Measurements from ENCODE around the gene PNPO.
"Not testable (repeated sequence)": the region's sequence is repeated elsewhere in the genome, so short reads cannot be mapped to it uniquely, and the experiment has no call there.

The PNPO gene

DNA sequence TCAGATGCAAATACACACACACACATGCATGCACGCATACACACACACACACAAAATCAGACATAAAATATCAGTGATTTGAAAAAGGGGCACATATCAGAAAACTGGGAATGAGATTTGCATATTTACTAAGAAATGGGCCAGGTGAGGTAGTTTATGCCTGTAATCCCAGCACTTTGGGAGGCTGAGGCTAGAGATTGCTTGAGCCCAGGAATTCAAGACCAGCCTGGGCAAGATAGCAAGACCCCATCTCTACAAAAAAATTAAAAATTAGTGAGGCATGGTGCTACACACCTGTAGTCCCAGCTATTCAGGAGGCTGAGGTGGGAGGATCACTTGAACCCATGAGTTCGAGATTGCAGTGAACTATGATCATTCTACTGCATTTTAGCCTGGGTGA lies 22.4 kb upstream of the PNPO start:
- WGBS, 2 experiments (ENCODE audit: insufficient coverage in 2 of 2) = 100% methylated on average over 1 of the region's 2 CpGs; no CpG with 5 or more reads in 1 of the 2 experiments
- H3K4me3 ChIP-seq (ENCODE audit: extremely low read depth, insufficient read depth, low read length, poor library complexity, severe bottlenecking) = no peak overlapping the region
- H3K36me3 ChIP-seq (ENCODE audit: control insufficient read depth, insufficient read depth, low read length) = peaks cover 46% of the 10 kb centered on the region
- H3K9me3 ChIP-seq (ENCODE audit: control insufficient read depth, low read length) = no peaks in the 10 kb centered on the region
- H3K27ac ChIP-seq (ENCODE audit: low read depth, low read length, severe bottlenecking) = no peak overlapping the region
- no peaks in the 10 kb centered on the region for H3K4me1 ChIP-seq (ENCODE audit: control insufficient read depth, insufficient read depth, low read length, poor library complexity, severe bottlenecking)

- H3K4me3 ChIP-seq (ENCODE audit: extremely low read depth, insufficient read depth, low read length, poor library complexity, severe bottlenecking); H3K4me1 ChIP-seq (ENCODE audit: control insufficient read depth, insufficient read depth, low read length, poor library complexity, severe bottlenecking); H3K9me3 ChIP-seq (ENCODE audit: control insufficient read depth, low read length); H3K27ac ChIP-seq (ENCODE audit: low read depth, low read length, severe bottlenecking): not testable (repeated sequence)
- H3K36me3 ChIP-seq (ENCODE audit: control insufficient read depth, insufficient read depth, low read length) = peaks cover 53% of the 10 kb centered on the region
- 91 to 94% methylated on average over 9 of the region's 14 CpGs for WGBS, 2 experiments (ENCODE audit: insufficient coverage in 2 of 2)
These were observed 21.5 kb upstream of the PNPO start for GRCh38 chr17:47919889-47920288.

DNA sequence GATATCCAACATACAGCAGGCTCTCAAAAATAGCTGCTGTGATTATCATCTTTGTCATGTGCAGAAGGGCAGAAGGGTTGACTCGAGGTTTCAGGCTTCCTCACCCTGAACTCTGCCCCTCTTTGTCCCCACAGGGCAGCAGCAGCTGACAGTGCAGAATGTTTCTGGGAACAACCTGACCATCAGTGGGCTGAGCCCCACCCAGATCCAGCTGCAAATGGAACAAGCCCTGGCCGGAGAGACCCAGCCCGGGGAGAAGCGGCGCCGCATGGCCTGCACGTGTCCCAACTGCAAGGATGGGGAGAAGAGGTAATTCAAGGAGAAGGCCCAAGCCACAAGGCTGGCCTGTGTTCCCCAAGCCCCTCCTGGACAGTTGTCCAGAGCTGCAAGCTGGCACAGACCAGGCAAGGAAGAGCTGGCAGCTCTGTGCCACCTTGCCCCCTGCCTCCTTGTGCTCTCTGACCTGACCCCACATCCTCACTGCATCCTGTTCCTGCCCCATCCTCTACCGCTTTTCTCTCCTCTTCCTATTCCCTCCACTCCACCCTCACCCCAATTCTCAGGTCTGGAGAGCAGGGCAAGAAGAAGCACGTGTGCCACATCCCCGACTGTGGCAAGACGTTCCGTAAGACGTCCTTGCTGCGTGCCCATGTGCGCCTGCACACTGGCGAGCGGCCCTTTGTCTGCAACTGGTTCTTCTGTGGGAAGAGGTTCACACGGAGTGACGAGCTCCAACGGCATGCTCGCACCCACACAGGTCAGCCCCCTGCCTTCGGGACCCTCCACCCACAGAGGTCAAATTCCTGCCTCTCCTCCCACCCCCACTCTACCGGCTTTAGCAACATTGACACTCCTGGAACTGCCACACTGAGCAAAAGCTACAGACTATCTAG lies 16.3 kb upstream of the PNPO start:
- no peak overlapping the region for H3K4me3 ChIP-seq (ENCODE audit: extremely low read depth, insufficient read depth, low read length, poor library complexity, severe bottlenecking)
- no peaks in the 10 kb centered on the region for H3K9me3 ChIP-seq (ENCODE audit: control insufficient read depth, low read length)
- no peak overlapping the region for H3K27ac ChIP-seq (ENCODE audit: low read depth, low read length, severe bottlenecking)
- 94 to 95% methylated on average over 22 to 23 of the region's 23 CpGs for WGBS, 2 experiments (ENCODE audit: insufficient coverage in 2 of 2)
- peaks cover 57% of the 10 kb centered on the region for H3K36me3 ChIP-seq (ENCODE audit: control insufficient read depth, insufficient read depth, low read length)
- no peaks in the 10 kb centered on the region for H3K4me1 ChIP-seq (ENCODE audit: control insufficient read depth, insufficient read depth, low read length, poor library complexity, severe bottlenecking)

DNA sequence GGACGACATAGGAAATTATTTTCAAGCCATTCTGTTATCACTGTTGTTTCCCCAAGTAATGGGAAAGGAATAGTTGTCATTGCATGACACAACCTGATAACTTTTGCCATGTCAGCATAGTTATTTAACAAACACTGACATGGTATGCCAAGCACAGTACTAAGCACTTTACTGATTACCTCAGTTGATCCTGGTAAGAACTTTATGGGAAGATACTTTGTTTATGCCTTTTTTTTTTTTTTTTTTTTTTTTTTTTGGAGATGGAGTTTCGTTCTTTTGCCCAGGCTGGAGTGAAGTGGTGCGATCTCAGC lies 15.7 kb upstream of the PNPO start:
- Histone ChIP-seq H3K4me3 (ENCODE audit: extremely low read depth, insufficient read depth, low read length, poor library complexity, severe bottlenecking) (no peak overlapping the region), H3K36me3 (ENCODE audit: control insufficient read depth, insufficient read depth, low read length) (peaks cover 57% of the 10 kb centered on the region), H3K4me1 (ENCODE audit: control insufficient read depth, insufficient read depth, low read length, poor library complexity, severe bottlenecking) (no peaks in the 10 kb centered on the region), H3K27ac (ENCODE audit: low read depth, low read length, severe bottlenecking) (no peak overlapping the region), H3K9me3 (ENCODE audit: control insufficient read depth, low read length) (no peaks in the 10 kb centered on the region)
- WGBS, 2 experiments (ENCODE audit: insufficient coverage in 2 of 2) = 100% methylated on average over 1 of the region's 3 CpGs

DNA sequence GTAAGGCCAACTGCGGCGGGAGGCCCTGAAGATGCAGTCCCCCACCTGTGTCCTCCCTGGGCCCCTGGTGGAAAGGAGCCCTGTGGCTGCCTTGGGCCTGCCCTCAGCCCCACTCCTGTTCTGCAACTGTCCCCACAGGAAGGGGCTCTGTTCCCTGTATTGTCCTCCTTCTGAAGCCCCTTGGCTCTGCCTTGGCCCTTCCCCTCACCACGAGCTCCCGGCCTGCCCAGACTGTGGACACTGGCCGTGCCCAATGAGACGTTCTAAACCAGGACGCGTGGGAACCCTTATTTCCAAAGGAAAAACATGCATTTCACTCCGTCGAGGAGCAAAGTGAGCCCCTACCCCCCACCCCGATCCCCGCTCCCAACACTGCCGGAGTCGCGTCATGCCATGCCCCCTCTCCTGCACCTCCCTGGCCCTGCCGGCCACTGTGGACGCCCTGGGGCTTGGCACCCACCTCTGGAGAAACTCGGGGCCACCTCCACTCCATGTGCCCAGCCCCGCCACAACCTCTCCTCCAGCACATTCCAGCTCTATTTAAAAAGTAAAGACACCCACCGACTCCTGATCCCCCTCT lies 13.5 kb upstream of the PNPO start:
- 97 to 100% methylated on average over 5 to 18 of the region's 20 CpGs for WGBS, 2 experiments (ENCODE audit: insufficient coverage in 2 of 2)
- H3K4me1 ChIP-seq (ENCODE audit: control insufficient read depth, insufficient read depth, low read length, poor library complexity, severe bottlenecking) = no peaks in the 10 kb centered on the region
- H3K9me3 ChIP-seq (ENCODE audit: control insufficient read depth, low read length) = no peaks in the 10 kb centered on the region
- H3K4me3 ChIP-seq (ENCODE audit: extremely low read depth, insufficient read depth, low read length, poor library complexity, severe bottlenecking) = no peak overlapping the region
- H3K36me3 ChIP-seq (ENCODE audit: control insufficient read depth, insufficient read depth, low read length) = peaks cover 46% of the 10 kb centered on the region
- H3K27ac ChIP-seq (ENCODE audit: low read depth, low read length, severe bottlenecking) = no peak overlapping the region

DNA sequence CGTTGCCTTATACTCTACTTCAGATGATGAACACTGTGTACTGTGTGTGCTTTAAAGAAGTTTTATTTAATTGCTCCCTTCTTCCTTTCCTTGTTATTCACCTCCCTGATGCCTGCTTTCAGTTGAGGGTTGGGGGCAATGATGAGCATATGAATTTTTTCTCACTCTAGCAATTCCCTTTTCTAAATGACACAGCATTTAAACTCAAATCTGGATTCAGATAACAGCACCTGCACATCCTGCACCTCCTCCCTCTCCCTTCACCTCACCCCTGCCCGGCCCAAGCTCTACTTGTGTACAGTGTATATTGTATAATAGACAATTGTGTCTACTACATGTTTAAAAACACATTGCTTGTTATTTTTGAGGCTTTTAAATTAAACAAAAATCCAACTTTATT lies 13.0 kb upstream of the PNPO start:
- WGBS, 2 experiments (ENCODE audit: insufficient coverage in 2 of 2) = no CpG with 5 or more reads among the region's 2 CpGs
- H3K4me1 ChIP-seq (ENCODE audit: control insufficient read depth, insufficient read depth, low read length, poor library complexity, severe bottlenecking) = no peaks in the 10 kb centered on the region
- H3K4me3 ChIP-seq (ENCODE audit: extremely low read depth, insufficient read depth, low read length, poor library complexity, severe bottlenecking) = no peak overlapping the region
- H3K27ac ChIP-seq (ENCODE audit: low read depth, low read length, severe bottlenecking) = no peak overlapping the region
- no peaks in the 10 kb centered on the region for H3K9me3 ChIP-seq (ENCODE audit: control insufficient read depth, low read length)
- H3K36me3 ChIP-seq (ENCODE audit: control insufficient read depth, insufficient read depth, low read length) = peaks cover 41% of the 10 kb centered on the region

- no peak overlapping the region for H3K4me3 ChIP-seq (ENCODE audit: extremely low read depth, insufficient read depth, low read length, poor library complexity, severe bottlenecking)
- 78 to 89% methylated on average over 8 to 10 of the region's 10 CpGs for WGBS, 2 experiments (ENCODE audit: insufficient coverage in 2 of 2)
- no peaks in the 10 kb centered on the region for H3K9me3 ChIP-seq (ENCODE audit: control insufficient read depth, low read length)
- H3K27ac ChIP-seq (ENCODE audit: low read depth, low read length, severe bottlenecking) = no peak overlapping the region
- H3K36me3 ChIP-seq (ENCODE audit: control insufficient read depth, insufficient read depth, low read length) = peaks cover 33% of the 10 kb centered on the region
- no peaks in the 10 kb centered on the region for H3K4me1 ChIP-seq (ENCODE audit: control insufficient read depth, insufficient read depth, low read length, poor library complexity, severe bottlenecking)
These were observed 12.0 kb upstream of the PNPO start for GRCh38 chr17:47929218-47930000.

GRCh38 chr17:47931848-47932247 lies 9.5 kb upstream of the PNPO start:
- H3K9me3 ChIP-seq (ENCODE audit: control insufficient read depth, low read length) = no peaks in the 10 kb centered on the region
- WGBS, 2 experiments (ENCODE audit: insufficient coverage in 2 of 2) = 86 to 93% methylated on average over 1 to 2 of the region's 4 CpGs

DNA sequence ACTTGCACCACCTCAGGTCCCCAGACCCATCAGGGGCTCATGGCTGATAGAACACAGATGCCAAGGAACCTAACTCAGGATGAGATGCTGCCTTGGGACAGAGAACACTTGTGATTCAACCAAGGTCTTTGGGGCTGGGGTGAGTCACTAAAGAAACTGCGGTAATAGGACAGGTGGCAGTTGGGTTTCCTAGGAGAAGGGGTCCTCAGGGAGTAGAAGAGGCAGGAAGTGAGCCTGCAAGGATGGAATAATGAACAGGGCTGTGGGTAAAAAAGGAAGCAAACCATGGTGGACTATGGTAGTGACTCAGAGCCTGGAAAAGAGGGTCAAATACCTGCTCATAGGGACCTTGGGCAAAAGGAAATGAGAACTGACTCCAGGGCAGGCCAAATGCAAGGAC lies 6.5 kb upstream of the PNPO start:
- Histone ChIP-seq H3K27ac (ENCODE audit: low read depth, low read length, severe bottlenecking) (no peak overlapping the region), H3K9me3 (ENCODE audit: control insufficient read depth, low read length) (no peaks in the 10 kb centered on the region), H3K36me3 (ENCODE audit: control insufficient read depth, insufficient read depth, low read length) (no peaks in the 10 kb centered on the region), H3K4me1 (ENCODE audit: control insufficient read depth, insufficient read depth, low read length, poor library complexity, severe bottlenecking) (no peaks in the 10 kb centered on the region), H3K4me3 (ENCODE audit: extremely low read depth, insufficient read depth, low read length, poor library complexity, severe bottlenecking) (no peak overlapping the region)
- WGBS, 2 experiments (ENCODE audit: insufficient coverage in 2 of 2) = 93 to 100% methylated on average over 1 of the region's 1 CpG

More at GRCh38 chr17:47931848-47932247, 9.5 kb upstream of the PNPO start:
- no peak overlapping the region for H3K4me3 ChIP-seq (ENCODE audit: extremely low read depth, insufficient read depth, low read length, poor library complexity, severe bottlenecking)
- H3K4me1 ChIP-seq (ENCODE audit: control insufficient read depth, insufficient read depth, low read length, poor library complexity, severe bottlenecking) = no peaks in the 10 kb centered on the region
- no peak overlapping the region for H3K27ac ChIP-seq (ENCODE audit: low read depth, low read length, severe bottlenecking)
- peaks cover 10% of the 10 kb centered on the region for H3K36me3 ChIP-seq (ENCODE audit: control insufficient read depth, insufficient read depth, low read length)

DNA sequence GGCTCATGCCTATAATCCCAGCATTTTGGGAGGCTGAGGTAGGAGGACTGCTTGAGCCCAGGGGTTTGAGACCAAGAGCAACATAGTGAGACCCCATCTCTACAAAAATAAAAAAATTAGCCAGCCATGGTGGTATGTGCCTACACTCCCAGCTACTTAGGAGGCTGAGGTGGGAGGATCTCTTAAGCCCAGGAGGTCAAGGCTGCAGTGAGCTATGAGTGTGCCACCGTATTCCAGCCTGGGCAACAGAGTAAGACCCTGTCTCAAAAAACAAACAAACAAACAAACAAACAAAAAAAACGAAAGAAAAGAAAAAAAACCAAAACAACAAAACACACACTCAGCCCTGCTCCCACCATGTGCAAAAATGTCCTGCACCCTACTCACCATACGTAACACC lies 5.9 kb upstream of the PNPO start:
- H3K9me3 ChIP-seq (ENCODE audit: control insufficient read depth, low read length); H3K4me1 ChIP-seq (ENCODE audit: control insufficient read depth, insufficient read depth, low read length, poor library complexity, severe bottlenecking); H3K4me3 ChIP-seq (ENCODE audit: extremely low read depth, insufficient read depth, low read length, poor library complexity, severe bottlenecking); H3K27ac ChIP-seq (ENCODE audit: low read depth, low read length, severe bottlenecking); H3K36me3 ChIP-seq (ENCODE audit: control insufficient read depth, insufficient read depth, low read length): not testable (repeated sequence)
- no CpG with 5 or more reads among the region's 3 CpGs for WGBS, 2 experiments (ENCODE audit: insufficient coverage in 2 of 2)

Measured in mesodermal cell (in vitro differentiated cells).